ENCODE results near the gene TRAK1.
"Not testable (repeated sequence)": the region's sequence is repeated elsewhere in the genome, so short reads cannot be mapped to it uniquely, and the experiment has no call there.

Gene TRAK1

GRCh38 chr3:42098171-42098570 is 7.0 kb downstream of the TRAK1 start:
- no peak for DNase-seq (ENCODE audit: low read depth)

GRCh38 chr3:42099020-42099765 is 8.0 kb downstream of the TRAK1 start:
- DNase-seq (ENCODE audit: low read depth) = no peak

GRCh38 chr3:42101048-42101447 is 9.9 kb downstream of the TRAK1 start:
- peak; percentile 85 for DNase-seq (ENCODE audit: low read depth)

GRCh38 chr3:42101481-42101880 is 10.3 kb downstream of the TRAK1 start:
- no peak for DNase-seq (ENCODE audit: low read depth)

- DNase-seq (ENCODE audit: low read depth) = no peak
Observed at GRCh38 chr3:42102571-42102970, 11.4 kb downstream of the TRAK1 start.

- DNase-seq (ENCODE audit: low read depth) = not testable (repeated sequence)
Observed at GRCh38 chr3:42103921-42104665, 12.9 kb downstream of the TRAK1 start.

GRCh38 chr3:42105994-42106393 is 14.8 kb downstream of the TRAK1 start:
- DNase-seq (ENCODE audit: low read depth) = not testable (repeated sequence)

- no peak for DNase-seq (ENCODE audit: low read depth)
Observed at GRCh38 chr3:42106646-42107045, 15.5 kb downstream of the TRAK1 start.

- DNase-seq (ENCODE audit: low read depth) = no peak
Observed at GRCh38 chr3:42110631-42111030, 19.5 kb downstream of the TRAK1 start.

- no peak for DNase-seq (ENCODE audit: low read depth)
Observed at GRCh38 chr3:42114130-42114725, 23.1 kb downstream of the TRAK1 start.

- no peak for DNase-seq (ENCODE audit: low read depth)
Observed at GRCh38 chr3:42115215-42115614, 24.1 kb downstream of the TRAK1 start.

GRCh38 chr3:42115946-42116345 is 24.8 kb downstream of the TRAK1 start:
- no peak for DNase-seq (ENCODE audit: low read depth)

GRCh38 chr3:42116466-42116865 is 25.3 kb downstream of the TRAK1 start:
- no peak for DNase-seq (ENCODE audit: low read depth)

- peak; percentile 52 for DNase-seq (ENCODE audit: low read depth)
Observed at GRCh38 chr3:42117175-42118008, 26.2 kb downstream of the TRAK1 start.

- DNase-seq (ENCODE audit: low read depth) = peak; percentile 47
Observed at GRCh38 chr3:42118762-42119361, 27.7 kb downstream of the TRAK1 start.

GRCh38 chr3:42119561-42120355 is 28.6 kb downstream of the TRAK1 start:
- DNase-seq (ENCODE audit: low read depth) = no peak

GRCh38 chr3:42120866-42121265 is 29.7 kb downstream of the TRAK1 start:
- no peak for DNase-seq (ENCODE audit: low read depth)

- no peak for DNase-seq (ENCODE audit: low read depth)
Observed at GRCh38 chr3:42122261-42123011, 31.3 kb downstream of the TRAK1 start.

GRCh38 chr3:42123012-42123581 is 31.9 kb downstream of the TRAK1 start:
- DNase-seq (ENCODE audit: low read depth) = peak; percentile 39

Data from iris pigment epithelial cell (primary cell).